Measurements from ENCODE around the gene PTGES2. TPM values are rescaled to one million over a fixed set of nuclear protein-coding genes. Genes with fewer than 3 reads are reported as not detected.
"Not testable (repeated sequence)": the region's sequence is repeated elsewhere in the genome, so short reads cannot be mapped to it uniquely, and the experiment has no call there.

Gene PTGES2
- polyA plus RNA-seq, 3 donors = 37.8 to 61.4 (median 55.5) TPM

- DNase-seq (ENCODE audit: extremely low read depth in 1 of 11, low read depth in 9 of 11, low spot score in 4 of 11) = peak in 5 of 11 donors; percentile 76 to 84 (median 83)
Measured at GRCh38 chr9:128081056-128081455, 46.5 kb downstream of the PTGES2 start.

DNA sequence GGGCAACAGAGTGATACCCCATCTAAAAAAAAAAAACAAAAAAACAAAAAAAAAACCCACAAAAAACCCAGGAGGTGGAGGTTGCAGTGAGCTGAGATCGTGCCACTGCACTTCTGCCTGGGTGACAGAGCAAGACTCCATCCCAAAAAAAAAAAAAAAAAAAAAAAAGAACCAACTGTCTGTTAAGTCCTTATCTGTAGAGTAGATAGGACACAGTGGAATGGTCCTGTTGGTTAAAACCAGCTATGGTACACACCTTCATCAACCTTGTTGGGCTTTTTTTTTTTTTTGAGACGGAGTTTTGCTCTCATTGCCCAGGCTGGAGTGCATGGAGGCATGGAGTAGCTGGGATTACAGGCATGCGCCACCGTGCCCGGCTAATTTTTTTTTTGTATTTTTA lies 47.3 kb downstream of the PTGES2 start:
- DNase-seq (ENCODE audit: extremely low read depth in 1 of 11, low read depth in 9 of 11, low spot score in 4 of 11) = no peak

DNA sequence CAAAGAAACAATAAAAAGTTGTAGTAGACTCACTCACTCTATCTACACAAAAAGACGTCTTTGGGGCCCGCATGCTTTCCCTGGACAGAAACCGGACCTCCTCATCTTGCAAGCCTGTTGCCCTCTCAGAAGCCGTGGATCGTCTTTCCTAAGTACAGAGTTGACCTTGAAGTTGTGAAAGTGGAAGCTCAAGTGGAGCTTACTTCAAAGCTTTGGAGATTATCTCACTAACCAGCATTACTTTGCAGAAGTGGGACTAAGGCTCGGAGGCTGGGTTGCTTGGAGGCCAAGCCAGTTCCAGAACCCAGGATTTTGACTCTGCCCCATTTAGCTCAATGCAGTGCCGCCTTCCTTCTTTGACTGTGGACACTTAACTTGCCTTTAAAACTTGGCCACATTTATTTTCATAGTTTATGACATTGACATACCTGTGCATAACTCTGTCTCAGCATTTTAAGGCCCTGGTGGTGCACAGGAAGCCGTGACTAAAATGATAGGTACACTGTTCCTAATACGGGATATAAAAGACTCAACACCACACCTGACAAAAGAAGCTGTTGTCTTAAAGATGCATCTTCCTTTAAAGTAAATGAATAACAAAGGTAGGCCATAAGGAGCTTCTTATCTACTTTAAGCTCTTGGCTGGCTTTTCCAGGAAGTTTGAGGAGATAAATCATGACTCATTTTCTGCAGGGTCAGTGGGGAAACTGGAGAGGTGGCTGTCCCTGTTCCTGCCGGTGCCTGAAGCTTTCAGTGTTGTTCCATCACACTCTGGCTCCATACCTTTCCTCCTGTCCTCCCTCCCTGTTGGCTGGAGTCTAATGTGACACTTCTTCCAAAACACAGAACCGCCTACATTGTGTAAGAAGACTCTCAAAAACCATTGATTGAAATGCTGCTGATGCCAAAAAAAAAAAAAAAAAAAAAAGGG lies 48.8 kb downstream of the PTGES2 start:
- DNase-seq (ENCODE audit: extremely low read depth in 1 of 11, low read depth in 9 of 11, low spot score in 4 of 11) = no peak

- no peak for DNase-seq (ENCODE audit: extremely low read depth in 1 of 11, low read depth in 9 of 11, low spot score in 4 of 11)
Measured at GRCh38 chr9:128077847-128078503, 49.6 kb downstream of the PTGES2 start.

DNA sequence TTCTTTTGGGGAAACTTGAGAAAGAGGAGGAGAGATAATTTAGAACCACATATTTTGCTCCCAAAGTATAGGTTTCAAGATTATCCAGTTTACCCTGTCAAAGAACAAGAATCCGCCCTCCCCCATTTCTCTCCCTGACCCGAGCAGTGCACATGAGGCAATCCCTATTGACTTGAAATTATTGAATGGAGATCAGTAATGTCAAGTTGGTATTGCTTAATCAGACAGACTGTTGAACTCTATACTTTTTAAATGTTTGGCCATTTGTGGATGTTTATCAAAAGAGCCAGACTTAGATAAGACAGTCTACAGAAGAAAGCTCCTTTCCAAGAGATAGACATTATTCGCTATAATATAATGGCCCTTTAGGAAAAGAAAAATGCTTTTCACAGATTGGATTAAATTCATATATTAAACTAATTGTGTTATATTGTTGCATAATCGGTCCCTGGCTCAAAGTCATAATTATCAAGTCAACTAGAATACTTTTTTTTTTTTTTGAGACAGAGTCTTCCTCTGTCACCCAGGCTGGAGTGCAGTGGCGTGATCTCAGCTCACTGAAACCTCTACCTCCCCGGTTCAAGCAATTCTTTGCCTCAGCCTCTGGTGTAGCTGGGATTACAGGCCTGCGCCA lies 54.2 kb downstream of the PTGES2 start:
- DNase-seq (ENCODE audit: extremely low read depth in 1 of 11, low read depth in 9 of 11, low spot score in 4 of 11) = no peak

DNA sequence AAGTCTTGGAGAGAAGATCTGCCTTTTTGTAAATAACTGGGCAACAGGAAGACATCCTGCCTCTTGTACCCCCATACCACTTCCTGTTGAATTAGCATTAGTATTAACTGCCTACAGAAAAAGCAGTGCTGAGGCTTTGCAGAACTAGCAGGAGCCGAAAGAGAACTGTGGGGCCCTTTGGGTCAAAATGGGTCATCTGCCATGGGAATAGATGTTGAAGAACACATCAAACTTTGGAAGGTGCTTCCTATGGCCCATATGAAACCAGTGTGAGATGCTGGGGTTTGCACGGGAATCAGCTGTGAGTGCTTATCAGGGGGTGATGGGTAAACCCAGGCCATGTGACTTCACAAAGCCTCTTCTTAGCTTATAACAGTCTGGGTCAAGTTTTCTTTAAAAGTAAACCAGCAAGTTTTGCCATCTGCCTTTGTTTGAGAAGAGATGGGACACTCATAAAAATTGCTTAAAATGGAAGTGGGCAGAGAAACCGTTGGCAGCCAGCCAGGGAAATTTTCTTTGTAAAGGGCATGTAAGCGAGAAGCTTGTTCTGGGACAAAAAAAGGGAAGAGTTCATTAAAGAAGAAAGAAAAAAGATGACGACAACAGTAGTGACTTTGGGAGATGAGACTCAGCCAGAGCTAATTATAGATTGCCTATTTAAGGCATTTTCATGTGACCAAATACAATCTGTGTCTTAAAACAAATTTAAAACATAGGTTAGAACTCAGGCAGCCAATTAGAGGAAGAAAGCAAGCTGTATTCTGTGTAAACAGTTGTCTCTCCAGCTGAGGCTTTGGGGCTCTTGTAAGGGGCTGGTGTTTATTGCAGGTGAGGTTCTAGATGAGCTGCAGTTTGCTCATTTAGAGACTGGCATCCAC lies 55.1 kb downstream of the PTGES2 start:
- DNase-seq (ENCODE audit: extremely low read depth in 1 of 11, low read depth in 9 of 11, low spot score in 4 of 11) = peak in 2 of 11 donors; percentile 60 to 63

- DNase-seq (ENCODE audit: extremely low read depth in 1 of 11, low read depth in 9 of 11, low spot score in 4 of 11) = not testable (repeated sequence)
Measured at GRCh38 chr9:128071475-128071874, 56.1 kb downstream of the PTGES2 start.

GRCh38 chr9:128070874-128071273 lies 56.7 kb downstream of the PTGES2 start:
- no peak for DNase-seq (ENCODE audit: extremely low read depth in 1 of 11, low read depth in 9 of 11, low spot score in 4 of 11)

Other genes starting within 250 kb of the PTGES2 start
- gene ST6GALNAC6, start 228.1 kb downstream of the PTGES2 start, polyA plus RNA-seq (ENCODE audit: insufficient read length in 3 of 3) = 10 to 100 TPM; 41.8 to 49.0 (median 42.4) TPM
- 10 to 100 TPM in 2 of 3 donors, 1 to 10 TPM in 1; 9.8 to 16.3 (median 13.1) TPM for gene ST6GALNAC4, start 210.7 kb downstream of the PTGES2 start, polyA plus RNA-seq (ENCODE audit: insufficient read length in 3 of 3)
- 1 to 10 TPM; 1.5 to 1.8 (median 1.7) TPM for gene PIP5KL1, start 197.0 kb downstream of the PTGES2 start, polyA plus RNA-seq (ENCODE audit: insufficient read length in 3 of 3)
- 10 to 100 TPM; 35.3 to 43.4 (median 36.3) TPM for gene DPM2, start 189.9 kb downstream of the PTGES2 start, polyA plus RNA-seq (ENCODE audit: insufficient read length in 3 of 3)
- 10 to 100 TPM; 31.5 to 35.0 (median 34.1) TPM for gene EEIG1, start 146.7 kb downstream of the PTGES2 start, polyA plus RNA-seq (ENCODE audit: insufficient read length in 3 of 3)
- gene NAIF1, start 60.4 kb downstream of the PTGES2 start, polyA plus RNA-seq (ENCODE audit: insufficient read length in 3 of 3) = 10 to 100 TPM in 2 of 3 donors, 1 to 10 TPM in 1; 8.7 to 11.4 (median 10.3) TPM
- gene SLC25A25, start 59.5 kb downstream of the PTGES2 start, polyA plus RNA-seq (ENCODE audit: insufficient read length in 3 of 3) = 10 to 100 TPM; 13.0 to 14.9 (median 13.2) TPM
- gene LCN2, start 21.7 kb upstream of the PTGES2 start, polyA plus RNA-seq (ENCODE audit: insufficient read length in 3 of 3) = 1 to 10 TPM; 1.2 to 1.3 (median 1.2) TPM
- gene BBLN, start 32.5 kb upstream of the PTGES2 start, polyA plus RNA-seq (ENCODE audit: insufficient read length in 3 of 3) = 10 to 100 TPM; 30.0 to 51.0 (median 48.6) TPM
- gene CIZ1, start 63.8 kb upstream of the PTGES2 start, polyA plus RNA-seq (ENCODE audit: insufficient read length in 3 of 3) = 100 to 1,000 TPM; 115 to 139 (median 124) TPM
- gene DNM1, start 75.7 kb upstream of the PTGES2 start, polyA plus RNA-seq (ENCODE audit: insufficient read length in 3 of 3) = 100 to 1,000 TPM; 106 to 279 (median 123) TPM
- 100 to 1,000 TPM in 1 of 3 donors, 10 to 100 TPM in 2; 72.9 to 115 (median 81.4) TPM for gene GOLGA2, start 148.3 kb upstream of the PTGES2 start, polyA plus RNA-seq (ENCODE audit: insufficient read length in 3 of 3)
- gene SWI5, start 148.5 kb upstream of the PTGES2 start, polyA plus RNA-seq (ENCODE audit: insufficient read length in 3 of 3) = 10 to 100 TPM; 29.3 to 34.2 (median 30.3) TPM
- gene TRUB2, start 194.7 kb upstream of the PTGES2 start, polyA plus RNA-seq (ENCODE audit: insufficient read length in 3 of 3) = 10 to 100 TPM; 40.0 to 42.5 (median 42.0) TPM
- 10 to 100 TPM; 57.3 to 96.9 (median 68.8) TPM for gene COQ4, start 195.1 kb upstream of the PTGES2 start, polyA plus RNA-seq (ENCODE audit: insufficient read length in 3 of 3)
- 10 to 100 TPM; 15.3 to 22.7 (median 21.7) TPM for gene SLC27A4, start 212.8 kb upstream of the PTGES2 start, polyA plus RNA-seq (ENCODE audit: insufficient read length in 3 of 3)
- gene URM1, start 243.6 kb upstream of the PTGES2 start, polyA plus RNA-seq (ENCODE audit: insufficient read length in 3 of 3) = 10 to 100 TPM; 54.6 to 62.9 (median 55.4) TPM

All from renal cortex interstitium (tissue), 11 donors.